Bronchial epithelial cell (primary cell): ENCODE data around the gene AGBL4. TPM values are rescaled to one million over a fixed set of nuclear protein-coding genes. Genes with fewer than 3 reads are reported as not detected.

Experiments used
- DNase-seq: peaks from one replicate; pipeline ENCODE4 v3.0.0-alpha.2; 2010; ENCODE audit warnings: low read depth
- FAIRE-seq: peaks from 2 replicates; lab custom pipeline; 2011; peaks lifted over from hg19 to GRCh38; lab: Jason Lieb, UNC
- H3K27me3 ChIP-seq: 2 replicates; pipeline ENCODE4 v1.5.1; 2011; ENCODE audit warnings: low read length; ENCODE audit not compliant: control insufficient read depth, insufficient read depth
- H3K36me3 ChIP-seq: 2 replicates; pipeline ENCODE4 v1.5.1; 2011; ENCODE audit warnings: low read length; ENCODE audit not compliant: control insufficient read depth, insufficient read depth
- H3K4me3 ChIP-seq: 2 replicates; pipeline ENCODE4 v1.5.1; 2011; ENCODE audit warnings: mild to moderate bottlenecking, low read depth, low read length, control low read depth
- CTCF ChIP-seq: IDR thresholded peaks from 2 replicates; pipeline ENCODE4 v1.5.1; 2011; ENCODE audit warnings: mild to moderate bottlenecking, moderate library complexity, low read length, control low read depth, inconsistent platforms; ENCODE audit not compliant: insufficient read depth, severe bottlenecking
- total RNA-seq: library from RNA; depleted of rRNA; stranded (reverse); fragments of >200 nt; gene quantifications from 2 replicates; pipeline ENCODE4 v1.2.1, GENCODE V29; 2014

AGBL4 gene
- total RNA-seq, 1 donor from 2014 or later: not detected

GRCh38 chr1:49544615-49545014, 479.1 kb downstream of the AGBL4 start:
- DNase-seq (no peak), FAIRE-seq (no peak)
- no peak overlapping the region for H3K4me3 ChIP-seq
- no peak for TF ChIP-seq CTCF
- H3K27me3 ChIP-seq: no peaks in the 10 kb centered on the region
- no peaks in the 10 kb centered on the region for H3K36me3 ChIP-seq

GRCh38 chr1:49541096-49541752, 482.5 kb downstream of the AGBL4 start:
- Histone ChIP-seq H3K4me3 (no peak overlapping the region), H3K36me3 (no peaks in the 10 kb centered on the region), H3K27me3 (no peaks in the 10 kb centered on the region)
- no peak for FAIRE-seq
- DNase-seq: no peak
- no peak for TF ChIP-seq CTCF

GRCh38 chr1:49527606-49528305, 496.0 kb downstream of the AGBL4 start:
- DNase-seq (no peak), FAIRE-seq (no peak)
- H3K27me3 ChIP-seq: no peaks in the 10 kb centered on the region
- no peak for TF ChIP-seq CTCF
- H3K36me3 ChIP-seq: no peaks in the 10 kb centered on the region
- H3K4me3 ChIP-seq: no peak overlapping the region

- Histone ChIP-seq H3K4me3 (no peak overlapping the region), H3K27me3 (no peaks in the 10 kb centered on the region), H3K36me3 (no peaks in the 10 kb centered on the region)
- TF ChIP-seq CTCF: no peak
- no peak for FAIRE-seq
- DNase-seq: no peak
Observed at GRCh38 chr1:49526672-49527071, 497.1 kb downstream of the AGBL4 start.

GRCh38 chr1:49523764-49524163, 500.0 kb downstream of the AGBL4 start:
- Histone ChIP-seq H3K36me3 (no peaks in the 10 kb centered on the region), H3K4me3 (no peak overlapping the region), H3K27me3 (no peaks in the 10 kb centered on the region)
- TF ChIP-seq CTCF: no peak
- FAIRE-seq (no peak), DNase-seq (no peak)
